Mesenchymal stem cell (in vitro differentiated cells and primary cell): Measurements from ENCODE around the gene MYB.
"Not testable (repeated sequence)": the region's sequence is repeated elsewhere in the genome, so short reads cannot be mapped to it uniquely, and the experiment has no call there.

Source experiments
- DNase-seq: peaks from one replicate; pipeline ENCODE4 v3.0.0-alpha.2; 2013
- H2AFZ ChIP-seq: one replicate; pipeline ENCODE4 v1.6.1; 2013; ENCODE audit warnings: low read depth, mild to moderate bottlenecking, control low read depth, inconsistent platforms, low read length, moderate library complexity
- H2AK5ac ChIP-seq: 2 replicates; pipeline ENCODE4 v1.6.1; 2013; ENCODE audit warnings: low read length, moderate library complexity, mild to moderate bottlenecking, inconsistent platforms; ENCODE audit not compliant: severe bottlenecking
- H2BK120ac ChIP-seq: one replicate; pipeline ENCODE4 v1.6.1; 2013; ENCODE audit warnings: low read depth, mild to moderate bottlenecking, inconsistent platforms, low read length, moderate library complexity
- H2BK12ac ChIP-seq, 2 experiments: one replicate each; pipeline ENCODE4 v1.6.1; 2013; ENCODE audit warnings: inconsistent platforms in 2 of 2, low read length in 2 of 2, mild to moderate bottlenecking in 2 of 2, moderate library complexity in 2 of 2, control low read depth in 1 of 2
- H2BK15ac ChIP-seq: one replicate; pipeline ENCODE4 v1.6.1; 2013; ENCODE audit warnings: mild to moderate bottlenecking, low read depth, inconsistent platforms; ENCODE audit not compliant: poor library complexity, severe bottlenecking
- H2BK5ac ChIP-seq: 2 replicates; pipeline ENCODE4 v1.6.1; 2013; ENCODE audit warnings: low read depth, mild to moderate bottlenecking, low read length, control low read depth, inconsistent platforms; ENCODE audit not compliant: poor library complexity, severe bottlenecking
- H3K14ac ChIP-seq, 2 experiments: one replicate each; pipeline ENCODE4 v1.6.1; 2013; ENCODE audit warnings: inconsistent platforms in 2 of 2, low read length in 2 of 2, control low read depth in 1 of 2, mild to moderate bottlenecking in 1 of 2, moderate library complexity in 1 of 2
- H3K18ac ChIP-seq, 2 experiments: one replicate each; pipeline ENCODE4 v1.6.1; 2013; ENCODE audit warnings: inconsistent platforms in 2 of 2, low read length in 2 of 2, control low read depth in 1 of 2, low read depth in 1 of 2, mild to moderate bottlenecking in 1 of 2
- H3K23ac ChIP-seq, 2 experiments: one replicate each; pipeline ENCODE4 v1.6.1; 2013; ENCODE audit warnings: inconsistent platforms in 2 of 2, low read length in 2 of 2, mild to moderate bottlenecking in 2 of 2, moderate library complexity in 2 of 2, control low read depth in 1 of 2
- H3K27ac ChIP-seq: 2 replicates; pipeline ENCODE4 v1.5.1; 2013; ENCODE audit warnings: mild to moderate bottlenecking, moderate library complexity, low read length, control low read depth, inconsistent platforms; ENCODE audit not compliant: poor library complexity, severe bottlenecking
- H3K27me3 ChIP-seq, 2 experiments: 2 replicates each; pipeline versions ENCODE4 v1.6.1 to v1.7.0; 2013; ENCODE audit warnings: low read length in 2 of 2, mild to moderate bottlenecking in 2 of 2, moderate library complexity in 2 of 2, control low read depth in 1 of 2, inconsistent platforms in 1 of 2; ENCODE audit not compliant: control insufficient read depth in 1 of 2, insufficient read depth in 1 of 2
- H3K36me3 ChIP-seq, 2 experiments: 2 replicates each; pipeline versions ENCODE4 v1.6.1 to v1.7.0; 2013; ENCODE audit warnings: low read length in 2 of 2, control low read depth in 1 of 2, inconsistent platforms in 1 of 2, low read depth in 1 of 2, mild to moderate bottlenecking in 1 of 2; ENCODE audit not compliant: insufficient read depth in 2 of 2, control insufficient read depth in 1 of 2
- H3K4ac ChIP-seq, 2 experiments: one replicate each; pipeline ENCODE4 v1.6.1; 2013; ENCODE audit warnings: inconsistent platforms in 2 of 2, low read length in 2 of 2, mild to moderate bottlenecking in 2 of 2, moderate library complexity in 2 of 2, control low read depth in 1 of 2, low read depth in 1 of 2
- H3K4me1 ChIP-seq: 2 replicates; pipeline ENCODE4 v1.6.1; 2013; ENCODE audit warnings: low read depth, low read length, control low read depth; ENCODE audit not compliant: control insufficient read depth, insufficient read depth
- H3K4me2 ChIP-seq: 2 replicates; pipeline ENCODE4 v1.6.1; 2013; ENCODE audit warnings: low read length, mild to moderate bottlenecking, inconsistent platforms; ENCODE audit not compliant: poor library complexity, severe bottlenecking
- H3K4me3 ChIP-seq, 2 experiments: 2 replicates each; pipeline versions ENCODE4 v1.5.1 to v1.7.0; 2013; ENCODE audit warnings: low read length in 2 of 2, mild to moderate bottlenecking in 2 of 2, control low read depth in 1 of 2, low read depth in 1 of 2; ENCODE audit not compliant: insufficient read depth in 1 of 2
- H3K79me1 ChIP-seq: replicated peaks from 2 replicates; pipeline ENCODE4 v1.6.1; 2013; ENCODE audit warnings: mild to moderate bottlenecking, control low read depth, low read length, inconsistent platforms; ENCODE audit not compliant: poor library complexity, severe bottlenecking
- H3K9ac ChIP-seq: 2 replicates; pipeline ENCODE4 v1.7.0; 2013; ENCODE audit warnings: mild to moderate bottlenecking, low read length, moderate library complexity
- H3K9me3 ChIP-seq: 2 replicates; pipeline ENCODE4 v1.7.0; 2013; ENCODE audit warnings: mild to moderate bottlenecking, low read length; ENCODE audit not compliant: control insufficient read depth
- H4K8ac ChIP-seq: one replicate; pipeline ENCODE4 v1.6.1; 2013; ENCODE audit warnings: inconsistent platforms, mild to moderate bottlenecking, low read length, moderate library complexity
- H4K91ac ChIP-seq: one replicate; pipeline ENCODE4 v1.6.1; 2013; ENCODE audit warnings: mild to moderate bottlenecking, low read length, inconsistent platforms
- WGBS: methylation state at CpG from one replicate; pipeline ENCODE4 v1.1.7; 2013; ENCODE audit warnings: mixed read lengths; 5-methylcytosine and 5-hydroxymethylcytosine counted together

Gene MYB

GRCh38 chr6:135240711-135241110 is 59.6 kb downstream of the MYB start:
- Histone ChIP-seq H3K36me3 (no peaks in the 10 kb centered on the region), H3K4me3 (no peak overlapping the region)

GRCh38 chr6:135243871-135244796 is 63.0 kb downstream of the MYB start:
- no peak for DNase-seq
- H3K18ac ChIP-seq = no peak overlapping the region
- H2AFZ ChIP-seq = no peak overlapping the region
- H3K27ac ChIP-seq = no peak overlapping the region
- H3K36me3 ChIP-seq = no peaks in the 10 kb centered on the region
- peaks cover 0 to 3% of the 10 kb centered on the region in 2 experiments for H3K27me3 ChIP-seq
- 95% methylated on average over 4 of the region's 7 CpGs for WGBS
- no peak overlapping the region for H4K8ac ChIP-seq
- no peak overlapping the region for H3K4me3 ChIP-seq
- no peak overlapping the region for H2BK5ac ChIP-seq
- no peaks in the 10 kb centered on the region for H3K79me1 ChIP-seq
- no peak overlapping the region for H2BK120ac ChIP-seq
- H2AK5ac ChIP-seq = no peak overlapping the region
- H3K4me2 ChIP-seq = no peak overlapping the region
- H4K91ac ChIP-seq = no peak overlapping the region
- H3K4me1 ChIP-seq = no peaks in the 10 kb centered on the region
- H3K9ac ChIP-seq = no peak overlapping the region
- H3K4ac ChIP-seq = no peak overlapping the region
- no peak overlapping the region for H2BK15ac ChIP-seq
- no peak overlapping the region for H2BK12ac ChIP-seq
- H3K23ac ChIP-seq = no peak overlapping the region
- no peaks in the 10 kb centered on the region for H3K9me3 ChIP-seq
- no peak overlapping the region for H3K14ac ChIP-seq

More at GRCh38 chr6:135240711-135241110, 59.6 kb downstream of the MYB start:
- H3K14ac ChIP-seq = no peak overlapping the region
- no peak overlapping the region for H3K4ac ChIP-seq
- no peak overlapping the region for H2AK5ac ChIP-seq
- H2BK12ac ChIP-seq = no peak overlapping the region
- H2BK120ac ChIP-seq = no peak overlapping the region
- no peaks in the 10 kb centered on the region for H3K4me1 ChIP-seq
- no peaks in the 10 kb centered on the region for H3K9me3 ChIP-seq
- no peak overlapping the region for H4K91ac ChIP-seq
- H2BK15ac ChIP-seq = no peak overlapping the region
- no peak for DNase-seq
- H4K8ac ChIP-seq = no peak overlapping the region
- H3K18ac ChIP-seq = no peak overlapping the region
- H2AFZ ChIP-seq = no peak overlapping the region
- peaks cover 0 to 7% of the 10 kb centered on the region in 2 experiments for H3K27me3 ChIP-seq
- H3K23ac ChIP-seq = no peak overlapping the region
- no peak overlapping the region for H3K9ac ChIP-seq
- 82% methylated on average over 5 of the region's 5 CpGs for WGBS
- no peak overlapping the region for H3K27ac ChIP-seq
- no peaks in the 10 kb centered on the region for H3K79me1 ChIP-seq
- no peak overlapping the region for H3K4me2 ChIP-seq
- no peak overlapping the region for H2BK5ac ChIP-seq

- H3K4me1 ChIP-seq = no peaks in the 10 kb centered on the region
- no peak overlapping the region for H2AK5ac ChIP-seq
- no peaks in the 10 kb centered on the region for H3K36me3 ChIP-seq
- H3K4ac ChIP-seq = no peak overlapping the region
- no peak overlapping the region for H4K91ac ChIP-seq
- no peak overlapping the region for H2AFZ ChIP-seq
- H2BK15ac ChIP-seq = no peak overlapping the region
- H3K4me2 ChIP-seq = no peak overlapping the region
- H3K14ac ChIP-seq = no peak overlapping the region
- no peak overlapping the region for H3K4me3 ChIP-seq
- no peak overlapping the region for H4K8ac ChIP-seq
- H3K23ac ChIP-seq = no peak overlapping the region
- H3K18ac ChIP-seq = no peak overlapping the region
- H3K79me1 ChIP-seq = no peaks in the 10 kb centered on the region
- H2BK5ac ChIP-seq = no peak overlapping the region
- no peak for DNase-seq
- no peaks in the 10 kb centered on the region for H3K27me3 ChIP-seq
- H3K27ac ChIP-seq = no peak overlapping the region
- H3K9ac ChIP-seq = no peak overlapping the region
- H2BK12ac ChIP-seq = no peak overlapping the region
- no peaks in the 10 kb centered on the region for H3K9me3 ChIP-seq
- 95% methylated on average over 4 of the region's 6 CpGs for WGBS
- no peak overlapping the region for H2BK120ac ChIP-seq
Observed at GRCh38 chr6:135244805-135245204, 63.7 kb downstream of the MYB start.

DNA sequence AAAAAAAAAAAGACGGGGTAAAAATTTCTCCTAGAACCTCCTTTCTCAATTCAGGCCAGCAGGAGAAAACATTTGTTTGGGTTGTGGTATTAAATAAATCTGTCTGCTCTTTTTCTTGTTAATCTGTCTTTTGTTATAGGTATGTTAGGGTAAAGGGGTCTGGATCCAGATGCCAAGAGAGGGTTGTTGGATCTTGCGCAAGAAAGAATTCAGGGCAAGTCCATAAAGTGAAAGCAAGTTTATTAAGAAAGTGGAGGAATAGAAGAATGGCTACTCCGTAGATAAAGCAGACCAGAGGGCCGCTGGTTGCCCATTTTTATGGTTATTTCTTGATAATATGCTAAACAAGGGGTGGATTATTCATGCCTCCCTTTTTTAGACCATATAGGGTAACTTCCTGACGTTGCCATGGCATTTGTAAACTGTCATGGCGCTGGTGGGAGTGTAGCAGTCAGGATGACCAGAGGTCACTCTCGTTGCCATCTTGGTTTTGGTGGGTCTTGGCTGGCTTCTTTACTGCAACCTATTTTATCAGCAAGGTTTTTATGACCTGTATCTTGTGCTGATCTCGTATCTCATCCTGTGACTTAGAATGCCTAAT is 65.4 kb downstream of the MYB start:
- not testable (repeated sequence) for H3K9ac ChIP-seq

More for the DNA sequence above, 65.4 kb downstream of the MYB start:
- not testable (repeated sequence) for DNase-seq, H3K4me3 ChIP-seq, H2AK5ac ChIP-seq, H3K4me1 ChIP-seq, H2BK120ac ChIP-seq, H3K36me3 ChIP-seq, H2BK15ac ChIP-seq, H3K27me3 ChIP-seq, H2BK5ac ChIP-seq, H3K18ac ChIP-seq, H3K4me2 ChIP-seq, H3K14ac ChIP-seq, H4K91ac ChIP-seq, H3K4ac ChIP-seq, H2AFZ ChIP-seq, H3K79me1 ChIP-seq, H3K9me3 ChIP-seq, H3K27ac ChIP-seq, H3K23ac ChIP-seq, H4K8ac ChIP-seq, H2BK12ac ChIP-seq
- 90% methylated on average over 7 of the region's 8 CpGs for WGBS
